Skeletal muscle satellite cell (primary cell): Measurements from ENCODE around the gene ZNF43.
A peak's percentile ranks its signal among the peaks of the same experiment; 100 is the strongest.
"Not testable (repeated sequence)": the region's sequence is repeated elsewhere in the genome, so short reads cannot be mapped to it uniquely, and the experiment has no call there.

Source experiments
- H3K27me3 ChIP-seq: 2 replicates; pipeline ENCODE4 v1.7.0; 2013; ENCODE audit warnings: low read length; ENCODE audit not compliant: control insufficient read depth, insufficient read depth
- H3K36me3 ChIP-seq: 2 replicates; pipeline ENCODE4 v1.7.0; 2013; ENCODE audit warnings: mild to moderate bottlenecking, control low read depth, low read length; ENCODE audit not compliant: insufficient read depth
- H3K4me1 ChIP-seq: 2 replicates; pipeline ENCODE4 v1.7.0; 2013; ENCODE audit warnings: low read length; ENCODE audit not compliant: control insufficient read depth, insufficient read depth
- H3K4me2 ChIP-seq: 2 replicates; pipeline ENCODE4 v1.7.0; 2013; ENCODE audit warnings: mild to moderate bottlenecking, low read length
- H3K4me3 ChIP-seq: 2 replicates; pipeline ENCODE4 v1.7.0; 2013; ENCODE audit warnings: low read length
- H3K9ac ChIP-seq: 2 replicates; pipeline ENCODE4 v1.7.0; 2013; ENCODE audit warnings: mild to moderate bottlenecking, low read depth, low read length, moderate library complexity
- H3K9me3 ChIP-seq: replicated peaks from 2 replicates; pipeline ENCODE4 v1.7.0; 2013; ENCODE audit warnings: mild to moderate bottlenecking, control low read depth, low read length

Gene ZNF43

GRCh38 chr19:21848706-21849105, 12.7 kb upstream of the ZNF43 start:
- no peaks in the 10 kb centered on the region for H3K9me3 ChIP-seq
- H3K4me1 ChIP-seq: no peaks in the 10 kb centered on the region

GRCh38 chr19:21843081-21843480, 7.1 kb upstream of the ZNF43 start:
- Histone ChIP-seq H3K4me1 (no peaks in the 10 kb centered on the region), H3K4me3 (no peak overlapping the region), H3K27me3 (no peaks in the 10 kb centered on the region), H3K36me3 (peaks cover 57% of the 10 kb centered on the region), H3K4me2 (no peak overlapping the region), H3K9ac (no peak overlapping the region), H3K9me3 (no peaks in the 10 kb centered on the region)

More at GRCh38 chr19:21848706-21849105, 12.7 kb upstream of the ZNF43 start:
- Histone ChIP-seq H3K9ac (no peak overlapping the region), H3K27me3 (no peaks in the 10 kb centered on the region), H3K4me2 (no peak overlapping the region), H3K36me3 (peaks cover 27% of the 10 kb centered on the region), H3K4me3 (no peak overlapping the region)

GRCh38 chr19:21841488-21842097, 5.6 kb upstream of the ZNF43 start:
- Histone ChIP-seq H3K4me3 (no peak overlapping the region), H3K9me3 (no peaks in the 10 kb centered on the region), H3K9ac (no peak overlapping the region), H3K27me3 (no peaks in the 10 kb centered on the region), H3K4me1 (no peaks in the 10 kb centered on the region), H3K4me2 (no peak overlapping the region), H3K36me3 (peaks cover 52% of the 10 kb centered on the region)

DNA sequence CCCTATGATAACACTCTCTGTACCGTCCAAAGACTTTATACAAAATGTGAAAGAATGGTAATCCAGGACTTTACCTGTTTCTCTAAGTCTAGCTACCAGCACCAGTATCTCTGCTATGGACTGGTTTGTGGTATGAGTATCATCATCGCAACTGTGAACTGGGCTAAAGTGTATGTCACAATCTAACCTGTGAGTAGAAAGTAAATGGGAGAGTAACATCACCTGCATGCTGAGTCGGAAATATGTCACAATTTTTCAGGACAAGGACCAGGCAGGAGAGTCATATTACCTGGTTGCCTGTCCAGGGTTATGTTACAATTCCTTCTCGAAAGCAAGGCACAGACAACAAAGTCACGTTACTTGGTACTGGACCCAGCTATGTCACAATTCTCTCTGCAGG, 5.1 kb upstream of the ZNF43 start:
- Histone ChIP-seq H3K4me2 (no peak overlapping the region), H3K27me3 (no peaks in the 10 kb centered on the region), H3K4me3 (no peak overlapping the region), H3K36me3 (peaks cover 48% of the 10 kb centered on the region), H3K9ac (no peak overlapping the region), H3K9me3 (no peaks in the 10 kb centered on the region), H3K4me1 (no peaks in the 10 kb centered on the region)

DNA sequence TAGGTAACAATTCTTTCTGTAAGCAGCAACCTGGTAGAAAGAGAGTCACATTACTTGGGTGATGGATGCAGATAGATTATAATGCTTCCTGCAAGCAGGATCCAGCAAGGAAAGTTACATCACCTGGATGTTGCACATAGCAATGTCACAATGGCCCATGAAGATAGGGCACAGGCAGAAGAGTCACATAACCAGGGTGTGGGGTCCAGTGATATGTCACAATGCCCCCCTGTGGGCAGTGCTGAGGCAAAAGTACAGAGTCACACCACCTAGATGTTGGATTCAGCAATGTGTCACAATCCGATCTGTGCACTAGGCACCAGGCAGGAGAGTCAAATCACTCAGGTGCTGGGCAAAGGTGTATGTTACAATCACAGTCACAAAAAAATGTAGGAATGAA, 4.0 kb upstream of the ZNF43 start:
- Histone ChIP-seq H3K4me1 (no peaks in the 10 kb centered on the region), H3K27me3 (no peaks in the 10 kb centered on the region), H3K9ac (no peak overlapping the region), H3K4me2 (no peak overlapping the region), H3K4me3 (no peak overlapping the region), H3K36me3 (peaks cover 42% of the 10 kb centered on the region), H3K9me3 (no peaks in the 10 kb centered on the region)

GRCh38 chr19:21838646-21839045, 2.7 kb upstream of the ZNF43 start:
- Histone ChIP-seq H3K9me3 (no peaks in the 10 kb centered on the region), H3K9ac (no peak overlapping the region), H3K36me3 (peaks cover 37% of the 10 kb centered on the region), H3K4me3 (no peak overlapping the region), H3K4me2 (no peak overlapping the region), H3K4me1 (no peaks in the 10 kb centered on the region), H3K27me3 (no peaks in the 10 kb centered on the region)

- no peaks in the 10 kb centered on the region for H3K9me3 ChIP-seq
- peaks cover 10% of the 10 kb centered on the region for H3K36me3 ChIP-seq
- no peaks in the 10 kb centered on the region for H3K27me3 ChIP-seq
- peak overlapping the region; percentile 93 for H3K9ac ChIP-seq
- peak overlapping the region; percentile 96 for H3K4me2 ChIP-seq
- peak overlapping the region; percentile 92 for H3K4me3 ChIP-seq
- H3K4me1 ChIP-seq: no peaks in the 10 kb centered on the region
These were observed 563 bp downstream of the ZNF43 start for GRCh38 chr19:21835429-21835809.

DNA sequence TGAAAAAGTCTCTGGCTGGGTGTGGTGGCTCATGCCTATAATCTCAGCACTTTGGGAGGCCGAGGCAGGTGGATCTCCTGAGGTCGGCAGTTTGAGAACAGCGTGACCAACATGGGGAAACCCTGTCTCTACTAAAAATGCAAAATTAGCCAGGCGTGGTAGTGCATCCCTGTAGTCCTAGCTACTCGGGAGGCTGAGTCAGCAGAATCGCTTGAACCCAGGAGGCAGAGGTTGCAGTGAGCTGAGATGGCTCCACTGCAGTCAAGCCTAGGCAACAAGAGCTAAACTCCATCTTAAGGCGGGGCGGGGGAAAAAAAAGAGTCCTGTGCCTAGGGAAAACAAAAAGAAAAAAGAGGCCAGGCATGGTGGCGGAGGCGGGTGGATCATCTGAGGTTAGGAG, 2.2 kb downstream of the ZNF43 start:
- H3K4me3 ChIP-seq: no peak overlapping the region
- peaks cover 6% of the 10 kb centered on the region for H3K36me3 ChIP-seq
- no peak overlapping the region for H3K4me2 ChIP-seq
- H3K9me3 ChIP-seq: no peaks in the 10 kb centered on the region
- no peaks in the 10 kb centered on the region for H3K27me3 ChIP-seq
- H3K4me1 ChIP-seq: no peaks in the 10 kb centered on the region
- H3K9ac ChIP-seq: no peak overlapping the region

GRCh38 chr19:21824679-21825078, 11.3 kb downstream of the ZNF43 start:
- Histone ChIP-seq H3K4me2 (no peak overlapping the region), H3K9me3 (peaks cover 3% of the 10 kb centered on the region), H3K27me3 (no peaks in the 10 kb centered on the region), H3K9ac (no peak overlapping the region), H3K4me3 (no peak overlapping the region), H3K4me1 (no peaks in the 10 kb centered on the region), H3K36me3 (peaks cover 31% of the 10 kb centered on the region)

- no peak overlapping the region for H3K4me3 ChIP-seq
- H3K4me1 ChIP-seq: no peaks in the 10 kb centered on the region
These were observed 12.8 kb downstream of the ZNF43 start for GRCh38 chr19:21823224-21823623.

GRCh38 chr19:21812448-21812847, 23.5 kb downstream of the ZNF43 start:
- H3K36me3 ChIP-seq: peaks cover 80% of the 10 kb centered on the region
- H3K9me3 ChIP-seq: peaks cover 36% of the 10 kb centered on the region
- H3K4me2 ChIP-seq: no peak overlapping the region
- no peak overlapping the region for H3K4me3 ChIP-seq
- no peaks in the 10 kb centered on the region for H3K4me1 ChIP-seq
- no peak overlapping the region for H3K9ac ChIP-seq
- H3K27me3 ChIP-seq: no peaks in the 10 kb centered on the region

More at GRCh38 chr19:21823224-21823623, 12.8 kb downstream of the ZNF43 start:
- peaks cover 10% of the 10 kb centered on the region for H3K9me3 ChIP-seq
- H3K9ac ChIP-seq: no peak overlapping the region
- H3K36me3 ChIP-seq: peaks cover 36% of the 10 kb centered on the region
- H3K4me2 ChIP-seq: no peak overlapping the region
- H3K27me3 ChIP-seq: no peaks in the 10 kb centered on the region

- not testable (repeated sequence) for H3K27me3 ChIP-seq, H3K4me2 ChIP-seq, H3K4me1 ChIP-seq, H3K9ac ChIP-seq
- H3K36me3 ChIP-seq: peaks cover 52% of the 10 kb centered on the region
- H3K9me3 ChIP-seq: peaks cover 47% of the 10 kb centered on the region
- peak overlapping the region; percentile 2 for H3K4me3 ChIP-seq
These were observed 27.5 kb downstream of the ZNF43 start for GRCh38 chr19:21808400-21809000.
